ENCODE data around the gene CYSTM1. TPM values are rescaled to one million over a fixed set of nuclear protein-coding genes. Genes with fewer than 3 reads are reported as not detected.

Gene CYSTM1
- total RNA-seq, 1 donor from 2014 or later, result 51.6 TPM

- TF ChIP-seq POLR2A (IDR thresholded peaks at IDR 0.05), result no peak
- TF ChIP-seq, protein P1, sequence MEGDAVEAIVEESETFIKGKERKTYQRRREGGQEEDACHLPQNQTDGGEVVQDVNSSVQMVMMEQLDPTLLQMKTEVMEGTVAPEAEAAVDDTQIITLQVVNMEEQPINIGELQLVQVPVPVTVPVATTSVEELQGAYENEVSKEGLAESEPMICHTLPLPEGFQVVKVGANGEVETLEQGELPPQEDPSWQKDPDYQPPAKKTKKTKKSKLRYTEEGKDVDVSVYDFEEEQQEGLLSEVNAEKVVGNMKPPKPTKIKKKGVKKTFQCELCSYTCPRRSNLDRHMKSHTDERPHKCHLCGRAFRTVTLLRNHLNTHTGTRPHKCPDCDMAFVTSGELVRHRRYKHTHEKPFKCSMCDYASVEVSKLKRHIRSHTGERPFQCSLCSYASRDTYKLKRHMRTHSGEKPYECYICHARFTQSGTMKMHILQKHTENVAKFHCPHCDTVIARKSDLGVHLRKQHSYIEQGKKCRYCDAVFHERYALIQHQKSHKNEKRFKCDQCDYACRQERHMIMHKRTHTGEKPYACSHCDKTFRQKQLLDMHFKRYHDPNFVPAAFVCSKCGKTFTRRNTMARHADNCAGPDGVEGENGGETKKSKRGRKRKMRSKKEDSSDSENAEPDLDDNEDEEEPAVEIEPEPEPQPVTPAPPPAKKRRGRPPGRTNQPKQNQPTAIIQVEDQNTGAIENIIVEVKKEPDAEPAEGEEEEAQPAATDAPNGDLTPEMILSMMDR (IDR thresholded peaks at IDR 0.05), result no peak
- TF ChIP-seq POLR2AphosphoS5 (IDR thresholded peaks at IDR 0.05; ENCODE audit: insufficient read depth in 1 of 2, low read depth in 1 of 2), result no peak
- Histone ChIP-seq H3K27ac (no peak overlapping the region), H3K27me3 (no peaks in the 10 kb centered on the region), H3K9me3 (no peaks in the 10 kb centered on the region), H3K36me3 (no peaks in the 10 kb centered on the region), H3K4me1 (peaks cover 27% of the 10 kb centered on the region), H3K4me3 (no peak overlapping the region)
- DNase-seq (ENCODE audit: extremely low spot score in 2 of 2), result no peak
- intact Hi-C loops (cut with DNase I), result no loop called here
These were observed 43.8 kb upstream of the CYSTM1 start for GRCh38 chr5:140130949-140131733.

DNA sequence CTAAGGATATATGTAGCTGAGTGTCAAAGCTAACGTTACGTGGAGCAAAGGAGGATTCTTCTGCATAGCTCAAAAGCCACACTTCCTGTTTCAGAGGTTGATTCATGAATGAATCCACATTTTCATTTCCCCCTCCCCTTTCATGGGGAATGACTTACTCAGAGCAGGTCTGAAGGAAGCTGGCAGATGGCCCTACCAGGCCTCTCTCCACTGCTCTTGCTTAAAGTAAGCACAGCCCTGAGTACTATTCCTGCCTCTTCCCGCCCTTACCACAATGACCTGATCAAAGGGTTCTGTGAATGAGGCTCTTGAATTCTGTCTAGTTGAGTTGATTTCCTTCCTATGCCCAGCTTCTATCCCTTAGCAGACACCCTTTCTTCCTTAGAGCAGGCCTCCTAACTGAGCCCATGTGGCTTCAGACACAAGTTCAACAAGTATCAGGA, 43.0 kb upstream of the CYSTM1 start:
- intact Hi-C loops (cut with DNase I), result no loop called here
- Histone ChIP-seq H3K4me3 (no peak overlapping the region), H3K27ac (no peak overlapping the region), H3K9me3 (no peaks in the 10 kb centered on the region), H3K36me3 (no peaks in the 10 kb centered on the region), H3K4me1 (peaks cover 27% of the 10 kb centered on the region), H3K27me3 (no peaks in the 10 kb centered on the region)
- TF ChIP-seq POLR2A (IDR thresholded peaks at IDR 0.05), result no peak
- TF ChIP-seq, protein P1 (IDR thresholded peaks at IDR 0.05), result no peak
- TF ChIP-seq POLR2AphosphoS5 (IDR thresholded peaks at IDR 0.05; ENCODE audit: insufficient read depth in 1 of 2, low read depth in 1 of 2), result no peak
- DNase-seq (ENCODE audit: extremely low spot score in 2 of 2), result peak in 1 of 2 donors; percentile 64

DNA sequence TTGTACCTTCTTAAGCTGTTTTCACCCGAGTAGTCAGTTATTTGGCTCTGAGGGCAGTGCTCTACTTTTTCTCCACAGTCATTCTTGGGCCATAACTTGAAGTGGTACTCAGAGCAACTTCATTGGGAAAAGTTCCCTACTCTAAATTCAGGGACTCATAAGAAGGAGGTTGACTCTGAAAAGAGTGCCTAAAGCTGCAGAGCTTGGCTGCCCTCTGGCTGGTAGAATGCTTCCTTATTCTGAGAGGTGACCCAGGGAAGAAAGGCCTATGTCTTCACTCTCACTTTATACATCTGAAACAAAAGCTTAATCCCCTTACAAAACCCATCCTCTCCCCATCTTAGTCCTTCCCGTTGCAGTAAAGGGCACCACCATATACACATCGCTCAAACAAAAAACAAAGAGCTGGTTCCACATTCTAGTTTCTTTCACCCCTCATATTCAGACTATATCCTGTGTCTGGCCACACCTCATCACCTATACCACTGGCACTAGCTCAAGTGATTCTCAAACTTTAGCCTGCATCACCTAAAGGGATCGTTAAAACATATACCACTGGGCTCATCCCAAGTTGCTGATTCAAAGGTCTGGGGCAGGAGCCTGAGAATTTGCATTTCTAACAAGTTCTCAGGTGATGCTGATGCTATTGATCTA, 41.3 kb upstream of the CYSTM1 start:
- Histone ChIP-seq H3K4me1 (peaks cover 27% of the 10 kb centered on the region), H3K27ac (no peak overlapping the region), H3K9me3 (no peaks in the 10 kb centered on the region), H3K27me3 (no peaks in the 10 kb centered on the region), H3K36me3 (no peaks in the 10 kb centered on the region), H3K4me3 (no peak overlapping the region)
- intact Hi-C loops (cut with DNase I), result no loop called here
- DNase-seq (ENCODE audit: extremely low spot score in 2 of 2), result no peak
- no peak for TF ChIP-seq POLR2A (IDR thresholded peaks at IDR 0.05)
- TF ChIP-seq, protein P1 (IDR thresholded peaks at IDR 0.05), result no peak
- TF ChIP-seq POLR2AphosphoS5 (IDR thresholded peaks at IDR 0.05; ENCODE audit: insufficient read depth in 1 of 2, low read depth in 1 of 2), result no peak

DNA sequence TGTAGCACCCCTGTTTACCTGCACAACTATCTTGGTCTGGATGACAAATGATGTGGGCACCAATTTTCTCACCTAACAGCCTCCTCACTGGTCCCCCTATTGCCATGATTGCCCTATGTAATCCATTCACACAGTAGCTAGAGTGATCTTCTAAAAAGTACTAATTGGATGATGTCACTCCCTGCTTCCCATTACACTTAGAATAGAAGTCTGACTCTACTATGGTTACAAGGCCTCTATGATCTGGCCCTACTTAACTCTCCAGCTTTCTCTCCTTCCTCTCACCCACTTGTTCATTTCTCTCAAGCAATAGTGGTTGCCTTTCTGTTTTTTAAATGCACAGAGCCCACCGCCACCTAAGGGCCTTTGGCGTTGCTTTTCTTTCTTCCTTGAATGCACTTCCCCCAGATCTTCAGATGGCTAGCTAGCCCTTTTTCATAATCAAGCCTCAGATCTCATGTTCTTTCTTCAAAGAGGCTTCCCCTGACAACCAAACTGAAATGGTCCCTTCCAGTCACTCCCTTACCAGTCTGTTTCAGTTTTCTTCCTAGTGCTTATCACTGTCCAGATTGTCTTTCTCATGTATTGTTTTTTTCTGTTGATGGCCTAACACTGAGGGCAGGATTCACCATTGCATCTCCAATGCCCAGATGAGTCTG, 40.6 kb upstream of the CYSTM1 start:
- no peak for DNase-seq (ENCODE audit: extremely low spot score in 2 of 2)
- Histone ChIP-seq H3K4me3 (no peak overlapping the region), H3K4me1 (peaks cover 27% of the 10 kb centered on the region), H3K27me3 (no peaks in the 10 kb centered on the region), H3K9me3 (no peaks in the 10 kb centered on the region), H3K27ac (no peak overlapping the region), H3K36me3 (no peaks in the 10 kb centered on the region)
- intact Hi-C loops (cut with DNase I), result no loop called here
- TF ChIP-seq POLR2AphosphoS5 (IDR thresholded peaks at IDR 0.05; ENCODE audit: insufficient read depth in 1 of 2, low read depth in 1 of 2) (no peak), POLR2A (IDR thresholded peaks at IDR 0.05) (no peak)
- TF ChIP-seq, protein P1 (IDR thresholded peaks at IDR 0.05), result no peak
